Measurements from ENCODE around the gene STXBP1.

Gene STXBP1

DNA sequence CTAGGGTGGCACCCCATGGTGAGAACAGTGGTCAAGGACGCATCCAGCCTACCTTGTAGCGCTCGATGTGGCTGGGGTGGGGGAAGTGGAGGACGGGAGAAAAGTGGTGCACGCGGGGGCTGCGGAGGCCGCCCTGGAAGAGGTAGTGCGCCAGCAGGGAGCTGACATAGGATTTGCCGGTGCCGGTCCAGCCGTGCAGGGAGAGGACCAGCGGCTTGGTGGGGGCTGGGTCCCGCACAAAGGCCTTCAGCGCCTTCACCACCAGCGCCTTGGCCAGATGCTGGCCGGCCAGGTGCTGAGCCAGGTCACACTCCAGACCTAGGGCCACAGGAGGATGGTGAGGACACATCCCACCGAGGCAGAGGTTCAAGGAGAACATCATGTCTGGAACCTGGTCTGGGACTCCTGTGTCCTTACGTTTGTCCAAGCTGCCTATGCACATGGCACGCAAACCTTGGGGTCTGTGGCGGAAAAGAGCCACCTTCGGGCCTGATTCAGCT lies 122.2 kb downstream of the STXBP1 start:
- peak overlapping the region; percentile 92 for H3K27ac ChIP-seq (ENCODE audit: low read depth, low read length)
- H3K4me1 ChIP-seq (ENCODE audit: control insufficient read depth, insufficient read depth, low read length), result peaks cover 10% of the 10 kb centered on the region
- H3K27me3 ChIP-seq (ENCODE audit: control insufficient read depth, insufficient read depth, low read length), result no peaks in the 10 kb centered on the region
- H3K4me3 ChIP-seq (ENCODE audit: low read length), result peak overlapping the region; percentile 71
- no peaks in the 10 kb centered on the region for H3K36me3 ChIP-seq (ENCODE audit: control insufficient read depth, insufficient read depth, low read length)
- H3K9ac ChIP-seq (ENCODE audit: low read length), result no peak overlapping the region

- Histone ChIP-seq H3K4me3 (ENCODE audit: low read length) (peak within 1 kb of the TSS; percentile 71), H3K27me3 (ENCODE audit: control insufficient read depth, insufficient read depth, low read length) (peaks cover 4% of the 10 kb centered on the region), H3K4me1 (ENCODE audit: control insufficient read depth, insufficient read depth, low read length) (peaks cover 10% of the 10 kb centered on the region), H3K27ac (ENCODE audit: low read depth, low read length) (peak within 1 kb of the TSS; percentile 92), H3K9ac (ENCODE audit: low read length) (peak within 1 kb of the TSS; percentile 32), H3K36me3 (ENCODE audit: control insufficient read depth, insufficient read depth, low read length) (no peaks in the 10 kb centered on the region)
These were observed 122.9 kb downstream of the STXBP1 start, which contains the start of gene TOR2A for GRCh38 chr9:127734747-127735529. Gene TOR2A, minus strand, starts transcription at chr9:127735294. Its CDS starts 24 bp downstream, at chr9:127735270.

DNA sequence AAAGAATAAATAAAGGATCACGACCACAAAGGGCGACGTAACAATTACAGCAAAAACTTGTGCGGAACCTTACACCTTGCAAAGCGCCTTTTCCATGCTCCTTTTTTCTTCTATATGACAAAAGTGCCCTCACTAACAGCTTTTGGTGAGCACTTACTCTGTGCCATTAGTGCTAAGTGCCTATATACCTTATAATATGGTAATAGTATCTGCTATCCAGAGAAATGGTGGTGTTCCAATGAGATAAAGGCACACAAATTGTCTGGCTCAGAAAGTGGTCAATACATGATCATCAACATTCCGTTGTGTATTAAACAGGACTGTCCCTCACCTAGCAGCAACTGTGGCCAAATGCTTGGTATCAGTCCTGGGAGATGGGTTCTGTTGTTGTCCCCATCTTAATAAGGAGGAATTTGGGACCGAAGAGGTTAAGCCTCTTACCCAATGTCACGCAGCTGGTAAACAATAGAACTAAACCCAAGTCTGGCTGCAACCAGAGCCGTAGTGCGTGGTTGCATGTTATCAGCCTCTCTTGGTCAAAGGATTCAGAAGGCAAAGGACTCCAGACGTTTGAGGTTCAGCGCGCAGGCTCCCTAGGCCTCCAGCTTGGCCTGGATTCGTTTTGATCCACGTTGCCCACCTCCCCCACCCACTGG lies 123.6 kb downstream of the STXBP1 start:
- peak overlapping the region; percentile 47 for H3K27ac ChIP-seq (ENCODE audit: low read depth, low read length)
- no peak overlapping the region for H3K9ac ChIP-seq (ENCODE audit: low read length)
- no peaks in the 10 kb centered on the region for H3K36me3 ChIP-seq (ENCODE audit: control insufficient read depth, insufficient read depth, low read length)
- peaks cover 4% of the 10 kb centered on the region for H3K27me3 ChIP-seq (ENCODE audit: control insufficient read depth, insufficient read depth, low read length)
- H3K4me3 ChIP-seq (ENCODE audit: low read length), result peak overlapping the region; percentile 40
- peaks cover 10% of the 10 kb centered on the region for H3K4me1 ChIP-seq (ENCODE audit: control insufficient read depth, insufficient read depth, low read length)

DNA sequence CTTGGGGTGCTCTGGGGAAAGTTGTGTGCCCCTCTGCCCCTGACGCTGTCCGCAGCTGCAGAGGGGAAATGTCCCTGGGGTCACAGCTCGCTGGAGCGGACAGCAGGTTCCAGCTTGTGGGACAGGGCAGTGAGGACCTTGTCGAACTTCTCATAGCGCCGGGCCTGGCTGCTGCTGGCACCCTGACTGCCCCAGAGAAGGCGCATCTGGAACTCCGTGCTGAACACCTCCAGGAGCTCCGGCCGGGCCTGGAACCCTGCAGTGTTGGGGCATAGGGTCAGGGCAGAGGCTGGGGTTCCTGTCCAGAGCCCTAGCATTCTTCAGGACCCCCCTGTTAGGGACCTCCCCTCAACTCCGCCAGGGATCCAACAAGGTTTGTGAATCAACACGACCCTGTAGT lies 126.6 kb downstream of the STXBP1 start:
- Histone ChIP-seq H3K27ac (ENCODE audit: low read depth, low read length) (no peak overlapping the region), H3K4me3 (ENCODE audit: low read length) (no peak overlapping the region), H3K36me3 (ENCODE audit: control insufficient read depth, insufficient read depth, low read length) (no peaks in the 10 kb centered on the region), H3K27me3 (ENCODE audit: control insufficient read depth, insufficient read depth, low read length) (peaks cover 4% of the 10 kb centered on the region), H3K9ac (ENCODE audit: low read length) (no peak overlapping the region), H3K4me1 (ENCODE audit: control insufficient read depth, insufficient read depth, low read length) (peaks cover 10% of the 10 kb centered on the region)

DNA sequence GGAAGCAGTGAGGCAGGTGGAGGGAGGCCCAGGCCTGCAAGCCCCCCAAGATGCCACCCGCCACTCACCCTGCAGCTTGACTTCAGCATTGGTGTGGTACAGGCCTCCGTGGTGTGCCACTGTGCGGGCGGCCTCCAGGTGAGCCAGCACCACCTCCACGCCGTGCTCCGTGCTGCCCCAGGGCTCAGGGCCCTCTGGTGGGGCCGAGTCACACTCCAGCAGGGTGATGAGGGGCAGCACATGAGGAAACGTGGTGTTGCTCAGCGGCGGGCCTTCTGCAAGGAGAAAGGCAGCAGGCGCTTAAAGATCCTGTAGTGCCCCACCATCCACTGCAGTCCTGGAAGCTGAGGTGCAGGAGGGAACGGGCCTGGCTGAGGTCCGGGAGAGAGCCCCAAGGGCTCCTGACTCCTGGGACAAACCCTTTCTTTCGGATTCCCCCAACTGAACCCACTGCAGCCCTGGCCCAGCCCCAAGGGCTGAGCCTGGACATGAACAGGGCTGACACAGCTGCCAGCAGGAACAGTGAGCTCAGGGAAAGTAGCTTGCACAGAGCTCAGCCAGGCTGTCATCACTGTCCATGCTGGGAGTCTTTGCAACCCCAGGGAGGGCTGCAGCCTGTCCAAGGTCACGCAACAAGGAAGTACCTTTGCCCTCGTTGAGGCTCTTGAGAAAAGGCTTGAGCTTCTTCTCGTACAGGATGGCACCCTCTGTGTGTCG lies 127.7 kb downstream of the STXBP1 start:
- no peaks in the 10 kb centered on the region for H3K36me3 ChIP-seq (ENCODE audit: control insufficient read depth, insufficient read depth, low read length)
- H3K27me3 ChIP-seq (ENCODE audit: control insufficient read depth, insufficient read depth, low read length), result peaks cover 4% of the 10 kb centered on the region
- no peak overlapping the region for H3K9ac ChIP-seq (ENCODE audit: low read length)
- H3K4me1 ChIP-seq (ENCODE audit: control insufficient read depth, insufficient read depth, low read length), result peaks cover 4% of the 10 kb centered on the region
- no peak overlapping the region for H3K27ac ChIP-seq (ENCODE audit: low read depth, low read length)
- H3K4me3 ChIP-seq (ENCODE audit: low read length), result no peak overlapping the region

- no peak overlapping the region for H3K9ac ChIP-seq (ENCODE audit: low read length)
- H3K36me3 ChIP-seq (ENCODE audit: control insufficient read depth, insufficient read depth, low read length), result no peaks in the 10 kb centered on the region
- H3K4me3 ChIP-seq (ENCODE audit: low read length), result no peak overlapping the region
- no peak overlapping the region for H3K27ac ChIP-seq (ENCODE audit: low read depth, low read length)
- H3K27me3 ChIP-seq (ENCODE audit: control insufficient read depth, insufficient read depth, low read length), result peaks cover 4% of the 10 kb centered on the region
- no peaks in the 10 kb centered on the region for H3K4me1 ChIP-seq (ENCODE audit: control insufficient read depth, insufficient read depth, low read length)
These were observed 129.9 kb downstream of the STXBP1 start for GRCh38 chr9:127741831-127742434.
